ENCODE measurements around the gene LRCH1. TPM values are rescaled to one million over a fixed set of nuclear protein-coding genes. Genes with fewer than 3 reads are reported as not detected.

The LRCH1 gene
- total and polyA plus RNA-seq, 10 of the 15 experiments (the other 5 are each of a cell fraction or from before 2014, with no cell fraction given): 5.3 to 48.9 (median 14.4) TPM

- TF ChIP-seq NKRF (conservative IDR thresholded peaks at IDR 0.05) (no peak), MAX (IDR thresholded peaks at IDR 0.05; ENCODE audit: low read depth, low read length) (no peak), RELA (IDR thresholded peaks at IDR 0.05; ENCODE audit: borderline replicate concordance, partially characterized antibody) (no peak), MEF2B (IDR thresholded peaks at IDR 0.05; ENCODE audit: partially characterized antibody, poor library complexity, severe bottlenecking) (no peak), SP1 (IDR thresholded peaks at IDR 0.05; ENCODE audit: low read depth, low read length) (no peak), CEBPB (IDR thresholded peaks at IDR 0.05; ENCODE audit: borderline replicate concordance in 1 of 2, low read depth in 2 of 2, low read length in 2 of 2) (no peak), EGR1 (IDR thresholded peaks at IDR 0.05; ENCODE audit: borderline replicate concordance in 1 of 2, low read depth in 2 of 2, low read length in 2 of 2) (no peak), SIN3A (IDR thresholded peaks at IDR 0.05; ENCODE audit: low read depth, low read length) (no peak), TCF3 (IDR thresholded peaks at IDR 0.05; ENCODE audit: borderline replicate concordance, insufficient read depth, low read depth, low read length) (no peak), TCF7 (IDR thresholded peaks at IDR 0.05; ENCODE audit: borderline replicate concordance) (no peak), POLR2A (IDR thresholded peaks at IDR 0.05; ENCODE audit: low read depth, low read length) (no peak), BRCA1 (IDR thresholded peaks at IDR 0.05; ENCODE audit: low read depth, low read length) (no peak), ELK1 (IDR thresholded peaks at IDR 0.05; ENCODE audit: low read depth, low read length) (no peak), CREB1 (IDR thresholded peaks at IDR 0.05; ENCODE audit: low read depth) (no peak)
Measured at GRCh38 chr13:46778890-46779289, 225.9 kb downstream of the LRCH1 start (continued).

All from GM12878 (cell line).